Breast epithelium (tissue), 3 donors: ENCODE results near the gene NOD1.

Experiments used
- POLR2A ChIP-seq: fragments of 450-650 bp; IDR thresholded peaks from one replicate; pipeline ENCODE4 v1.6.1; 2016; ENCODE audit warnings: antibody characterized with exemption, mild to moderate bottlenecking, moderate library complexity
- POLR2AphosphoS5 ChIP-seq, 3 donors: sonication (generic); formaldehyde crosslinking; IDR thresholded peaks; one replicate each; pipeline ENCODE4 v1.6.1; 2017; ENCODE audit warnings: antibody characterized with exemption in 3 of 3
- TF ChIP-seq, protein P1 (sequence below), 3 donors: fragments of 450-650 bp; IDR thresholded peaks; one replicate each; pipeline ENCODE4 v1.5.1; 2016 to 2017; ENCODE audit warnings: antibody characterized with exemption in 3 of 3, mild to moderate bottlenecking in 3 of 3, moderate library complexity in 3 of 3

DNA sequence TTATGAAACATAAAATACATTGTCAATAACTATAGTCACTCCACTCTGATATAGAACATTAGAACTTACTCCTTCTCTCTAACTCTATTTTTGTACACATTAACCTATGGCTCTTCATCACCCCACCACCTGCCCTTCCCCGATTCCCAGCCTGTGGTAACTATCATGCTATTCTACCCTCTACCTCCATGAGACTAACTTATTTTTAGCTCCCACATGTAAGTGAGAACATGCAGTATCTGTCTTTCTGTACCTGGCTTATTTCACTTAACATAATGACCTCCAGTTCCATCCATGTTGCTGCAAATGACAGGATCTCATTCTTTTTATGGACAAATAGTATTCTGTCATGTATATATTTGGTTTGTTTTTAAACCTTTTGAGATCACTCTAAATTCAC is 8.8 kb upstream of the NOD1 start:
- TF ChIP-seq, protein P1, sequence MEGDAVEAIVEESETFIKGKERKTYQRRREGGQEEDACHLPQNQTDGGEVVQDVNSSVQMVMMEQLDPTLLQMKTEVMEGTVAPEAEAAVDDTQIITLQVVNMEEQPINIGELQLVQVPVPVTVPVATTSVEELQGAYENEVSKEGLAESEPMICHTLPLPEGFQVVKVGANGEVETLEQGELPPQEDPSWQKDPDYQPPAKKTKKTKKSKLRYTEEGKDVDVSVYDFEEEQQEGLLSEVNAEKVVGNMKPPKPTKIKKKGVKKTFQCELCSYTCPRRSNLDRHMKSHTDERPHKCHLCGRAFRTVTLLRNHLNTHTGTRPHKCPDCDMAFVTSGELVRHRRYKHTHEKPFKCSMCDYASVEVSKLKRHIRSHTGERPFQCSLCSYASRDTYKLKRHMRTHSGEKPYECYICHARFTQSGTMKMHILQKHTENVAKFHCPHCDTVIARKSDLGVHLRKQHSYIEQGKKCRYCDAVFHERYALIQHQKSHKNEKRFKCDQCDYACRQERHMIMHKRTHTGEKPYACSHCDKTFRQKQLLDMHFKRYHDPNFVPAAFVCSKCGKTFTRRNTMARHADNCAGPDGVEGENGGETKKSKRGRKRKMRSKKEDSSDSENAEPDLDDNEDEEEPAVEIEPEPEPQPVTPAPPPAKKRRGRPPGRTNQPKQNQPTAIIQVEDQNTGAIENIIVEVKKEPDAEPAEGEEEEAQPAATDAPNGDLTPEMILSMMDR (IDR thresholded peaks at IDR 0.05), result no peak
- no peak for TF ChIP-seq POLR2A
- no peak for TF ChIP-seq POLR2AphosphoS5 (IDR thresholded peaks at IDR 0.05)
